Measurements from ENCODE around the gene SKIL.
A peak's percentile ranks its signal among the peaks of the same experiment; 100 is the strongest.
"Not testable (repeated sequence)": the region's sequence is repeated elsewhere in the genome, so short reads cannot be mapped to it uniquely, and the experiment has no call there.

Gene SKIL

DNA sequence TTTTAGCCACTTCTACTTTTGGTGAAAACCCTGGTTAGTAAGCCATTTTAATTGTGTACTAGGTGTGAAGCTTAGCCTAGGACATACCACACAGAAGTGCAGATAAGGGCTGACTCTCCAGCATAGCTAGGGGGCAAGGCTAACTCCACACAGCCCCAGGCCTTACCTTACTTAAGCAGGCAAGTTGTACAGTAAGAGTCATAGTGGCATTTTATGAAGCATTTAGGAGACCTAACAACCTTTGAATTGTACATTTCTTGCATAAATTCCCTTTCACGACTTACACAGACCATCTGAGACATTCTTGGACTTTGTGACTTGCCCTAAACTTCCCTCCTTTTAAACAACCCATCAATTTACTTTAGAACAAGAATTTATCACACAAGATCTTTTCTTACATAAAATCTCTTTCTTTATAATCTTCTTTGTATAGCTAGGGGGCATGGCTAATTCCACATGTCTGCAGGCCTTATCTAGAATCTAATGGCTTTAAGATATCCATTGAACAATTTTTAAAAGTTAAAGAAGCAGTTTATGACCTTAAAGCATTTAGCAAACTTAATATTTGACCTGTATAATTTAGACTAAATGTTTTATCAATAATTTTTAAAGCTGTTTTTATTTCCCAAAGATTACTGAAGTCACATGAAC, 18.7 kb upstream of the SKIL start:
- H3K9ac ChIP-seq (ENCODE audit: low read depth, low read length), result no peak overlapping the region
- no peaks in the 10 kb centered on the region for H3K36me3 ChIP-seq (ENCODE audit: insufficient read depth, low read length)
- no peaks in the 10 kb centered on the region for H3K4me1 ChIP-seq (ENCODE audit: insufficient read depth, low read length)
- peaks cover 13% of the 10 kb centered on the region; the same call in 1 of the 2 replicates for H3K9me3 ChIP-seq (ENCODE audit: control insufficient read depth, insufficient read depth, low read length)

GRCh38 chr3:170342273-170342672, 15.2 kb upstream of the SKIL start:
- H3K9me3 ChIP-seq (ENCODE audit: control insufficient read depth, insufficient read depth, low read length), result peaks cover 10% of the 10 kb centered on the region; the same call in 1 of the 2 replicates
- H3K36me3 ChIP-seq (ENCODE audit: insufficient read depth, low read length); H3K9ac ChIP-seq (ENCODE audit: low read depth, low read length): not testable (repeated sequence)
- peaks cover 12% of the 10 kb centered on the region for H3K4me1 ChIP-seq (ENCODE audit: insufficient read depth, low read length)

DNA sequence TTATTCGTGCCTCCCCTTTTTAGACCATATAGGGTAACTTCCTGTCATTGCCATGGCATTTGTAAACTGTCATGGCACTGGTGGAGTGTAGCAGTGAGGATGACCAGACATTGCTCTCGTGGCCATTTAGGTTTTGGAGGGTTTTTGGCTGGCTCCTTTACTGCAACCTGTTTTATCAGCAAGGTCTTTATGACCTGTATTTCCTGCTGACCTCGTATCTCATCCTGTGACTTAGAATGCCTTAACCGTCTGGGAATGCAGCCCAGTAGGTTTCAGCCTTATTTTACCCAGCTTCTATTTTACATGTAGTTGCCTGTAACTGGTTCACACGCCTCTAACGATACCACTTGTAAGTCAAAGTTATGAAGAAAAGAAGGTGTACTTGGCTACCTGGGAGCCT, 13.7 kb upstream of the SKIL start:
- H3K36me3 ChIP-seq (ENCODE audit: insufficient read depth, low read length); H3K9ac ChIP-seq (ENCODE audit: low read depth, low read length); H3K9me3 ChIP-seq (ENCODE audit: control insufficient read depth, insufficient read depth, low read length): not testable (repeated sequence)
- H3K4me1 ChIP-seq (ENCODE audit: insufficient read depth, low read length), result peaks cover 12% of the 10 kb centered on the region

DNA sequence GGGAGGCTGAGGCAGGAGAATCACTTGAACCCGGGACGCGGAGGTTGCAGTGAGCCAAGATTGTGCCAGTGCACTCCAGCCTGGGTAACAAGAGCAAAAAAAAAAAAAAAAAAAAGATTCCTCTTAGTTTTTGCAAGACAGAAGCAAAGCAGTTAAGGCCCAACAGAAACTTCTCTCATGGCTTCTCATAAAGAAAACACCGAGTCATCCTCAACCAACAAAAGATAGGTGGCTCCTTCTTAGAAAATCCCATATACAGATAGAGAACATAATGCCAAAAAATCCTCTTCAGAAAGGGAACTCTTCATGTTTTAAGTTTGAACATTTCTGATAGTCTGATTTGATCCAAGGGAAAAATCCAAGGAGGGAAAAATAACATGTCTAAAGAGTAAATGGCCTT, 12.5 kb upstream of the SKIL start:
- no peaks in the 10 kb centered on the region; the same call in 1 of the 2 replicates for H3K9me3 ChIP-seq (ENCODE audit: control insufficient read depth, insufficient read depth, low read length)
- peaks cover 12% of the 10 kb centered on the region for H3K4me1 ChIP-seq (ENCODE audit: insufficient read depth, low read length)
- H3K36me3 ChIP-seq (ENCODE audit: insufficient read depth, low read length), result no peaks in the 10 kb centered on the region
- no peak overlapping the region for H3K9ac ChIP-seq (ENCODE audit: low read depth, low read length)

GRCh38 chr3:170346481-170347392, 10.8 kb upstream of the SKIL start:
- H3K36me3 ChIP-seq (ENCODE audit: insufficient read depth, low read length), result no peaks in the 10 kb centered on the region
- H3K9me3 ChIP-seq (ENCODE audit: control insufficient read depth, insufficient read depth, low read length), result no peaks in the 10 kb centered on the region
- H3K4me1 ChIP-seq (ENCODE audit: insufficient read depth, low read length), result peaks cover 12% of the 10 kb centered on the region
- H3K9ac ChIP-seq (ENCODE audit: low read depth, low read length), result no peak overlapping the region

- Histone ChIP-seq H3K36me3 (ENCODE audit: insufficient read depth, low read length) (no peaks in the 10 kb centered on the region), H3K9ac (ENCODE audit: low read depth, low read length) (no peak overlapping the region), H3K4me1 (ENCODE audit: insufficient read depth, low read length) (peaks cover 25% of the 10 kb centered on the region; the same call in 1 of the 2 replicates), H3K9me3 (ENCODE audit: control insufficient read depth, insufficient read depth, low read length) (no peaks in the 10 kb centered on the region)
Observed at GRCh38 chr3:170350515-170351413, 6.8 kb upstream of the SKIL start.

- Histone ChIP-seq H3K36me3 (ENCODE audit: insufficient read depth, low read length) (no peaks in the 10 kb centered on the region), H3K9ac (ENCODE audit: low read depth, low read length) (no peak overlapping the region), H3K9me3 (ENCODE audit: control insufficient read depth, insufficient read depth, low read length) (no peaks in the 10 kb centered on the region), H3K4me1 (ENCODE audit: insufficient read depth, low read length) (peaks cover 18% of the 10 kb centered on the region; the same call in 1 of the 2 replicates)
Observed at GRCh38 chr3:170352936-170353335, 4.6 kb upstream of the SKIL start.

GRCh38 chr3:170353485-170353884, 4.0 kb upstream of the SKIL start:
- peak overlapping the region; percentile 9; the same call in 1 of the 2 replicates for H3K9ac ChIP-seq (ENCODE audit: low read depth, low read length)
- H3K36me3 ChIP-seq (ENCODE audit: insufficient read depth, low read length), result no peaks in the 10 kb centered on the region
- H3K9me3 ChIP-seq (ENCODE audit: control insufficient read depth, insufficient read depth, low read length), result no peaks in the 10 kb centered on the region
- H3K4me1 ChIP-seq (ENCODE audit: insufficient read depth, low read length), result peaks cover 18% of the 10 kb centered on the region; the same call in 1 of the 2 replicates

DNA sequence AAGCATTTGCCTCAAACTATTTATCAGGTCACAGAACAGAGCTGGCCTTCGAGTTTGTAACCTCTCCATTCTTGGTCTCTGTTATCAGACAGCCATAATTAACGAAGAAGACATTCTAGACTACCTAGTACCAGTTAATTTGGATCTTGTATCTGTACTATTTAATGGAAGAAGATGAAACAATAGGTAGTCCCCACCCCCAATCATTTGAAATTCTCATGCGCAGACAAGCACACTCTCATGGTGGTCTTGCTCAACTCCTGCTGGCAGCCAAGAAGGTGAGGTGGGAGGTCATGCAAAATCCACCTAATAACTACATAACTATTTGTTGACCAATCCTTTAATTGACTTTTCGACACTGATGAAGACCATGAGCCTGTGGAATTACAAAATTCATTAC, 2.8 kb upstream of the SKIL start:
- peaks cover 18% of the 10 kb centered on the region; the same call in 1 of the 2 replicates for H3K4me1 ChIP-seq (ENCODE audit: insufficient read depth, low read length)
- no peaks in the 10 kb centered on the region for H3K36me3 ChIP-seq (ENCODE audit: insufficient read depth, low read length)
- no peaks in the 10 kb centered on the region for H3K9me3 ChIP-seq (ENCODE audit: control insufficient read depth, insufficient read depth, low read length)
- peak overlapping the region; percentile 23; the same call in 1 of the 2 replicates for H3K9ac ChIP-seq (ENCODE audit: low read depth, low read length)

- Histone ChIP-seq H3K4me1 (ENCODE audit: insufficient read depth, low read length) (peaks cover 26% of the 10 kb centered on the region), H3K9ac (ENCODE audit: low read depth, low read length) (peak overlapping the region; percentile 67)
Observed at GRCh38 chr3:170355738-170356595, 1.5 kb upstream of the SKIL start.

DNA sequence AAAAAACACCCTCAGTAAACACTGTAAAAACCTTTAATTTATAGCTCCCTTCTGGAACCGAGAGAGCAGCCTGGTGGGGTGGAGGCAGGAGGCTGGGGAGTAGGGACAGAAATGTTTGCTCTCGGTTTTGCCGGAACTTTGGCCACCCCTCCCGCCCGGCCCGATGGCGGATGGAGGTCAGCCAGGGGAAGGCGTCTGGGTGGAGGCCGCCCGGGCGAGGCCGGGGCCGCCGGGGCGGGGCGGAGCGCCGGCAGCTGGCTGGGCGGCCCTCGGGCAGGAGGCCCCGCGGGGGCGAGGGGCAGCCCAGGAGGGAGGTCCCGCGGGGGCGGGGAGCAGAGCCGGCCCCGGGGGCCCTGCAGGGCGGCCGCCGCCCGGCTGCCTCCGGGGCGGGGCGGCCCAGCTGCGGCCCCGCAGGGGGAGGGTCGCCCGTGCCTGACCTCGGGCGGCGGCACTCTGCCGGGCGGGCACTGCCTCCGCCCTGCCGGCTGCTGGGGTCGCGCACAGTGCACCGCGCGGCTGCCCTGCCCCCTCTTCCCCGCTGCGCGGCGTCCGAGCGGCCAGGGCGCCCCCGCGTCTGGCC, 829 bp upstream of the SKIL start:
- Histone ChIP-seq H3K36me3 (ENCODE audit: insufficient read depth, low read length) (peaks cover 9% of the 10 kb centered on the region; the same call in 1 of the 2 replicates), H3K9ac (ENCODE audit: low read depth, low read length) (peak overlapping the region; percentile 67), H3K4me1 (ENCODE audit: insufficient read depth, low read length) (peaks cover 26% of the 10 kb centered on the region), H3K9me3 (ENCODE audit: control insufficient read depth, insufficient read depth, low read length) (no peaks in the 10 kb centered on the region)

More at GRCh38 chr3:170355738-170356595, 1.5 kb upstream of the SKIL start:
- H3K9me3 ChIP-seq (ENCODE audit: control insufficient read depth, insufficient read depth, low read length), result no peaks in the 10 kb centered on the region
- peaks cover 6% of the 10 kb centered on the region; the same call in 1 of the 2 replicates for H3K36me3 ChIP-seq (ENCODE audit: insufficient read depth, low read length)

GRCh38 chr3:170358042-170359010, 811 bp downstream of the SKIL start:
- H3K9me3 ChIP-seq (ENCODE audit: control insufficient read depth, insufficient read depth, low read length), result no peaks in the 10 kb centered on the region
- peaks cover 12% of the 10 kb centered on the region; the same call in 1 of the 2 replicates for H3K36me3 ChIP-seq (ENCODE audit: insufficient read depth, low read length)
- H3K9ac ChIP-seq (ENCODE audit: low read depth, low read length), result peak overlapping the region; percentile 88
- peaks cover 35% of the 10 kb centered on the region for H3K4me1 ChIP-seq (ENCODE audit: insufficient read depth, low read length)
